AG10803 (cell line): ENCODE results near the gene ZNF394.
A peak's percentile ranks its signal among the peaks of the same experiment; 100 is the strongest.
"Not testable (repeated sequence)": the region's sequence is repeated elsewhere in the genome, so short reads cannot be mapped to it uniquely, and the experiment has no call there.

Source experiments
- DNase-seq: peaks from one replicate; pipeline ENCODE4 v3.0.0; 2010; ENCODE audit warnings: low read depth
- H3K4me3 ChIP-seq: 2 replicates; pipeline ENCODE4 v1.5.1; 2011; ENCODE audit warnings: mild to moderate bottlenecking, low read length, control low read depth
- TF ChIP-seq, protein P1 (sequence below): conservative IDR thresholded peaks from 2 replicates; pipeline ENCODE4 v1.5.1; 2011; ENCODE audit warnings: mild to moderate bottlenecking, low read length, control low read depth, inconsistent platforms

Gene ZNF394

DNA sequence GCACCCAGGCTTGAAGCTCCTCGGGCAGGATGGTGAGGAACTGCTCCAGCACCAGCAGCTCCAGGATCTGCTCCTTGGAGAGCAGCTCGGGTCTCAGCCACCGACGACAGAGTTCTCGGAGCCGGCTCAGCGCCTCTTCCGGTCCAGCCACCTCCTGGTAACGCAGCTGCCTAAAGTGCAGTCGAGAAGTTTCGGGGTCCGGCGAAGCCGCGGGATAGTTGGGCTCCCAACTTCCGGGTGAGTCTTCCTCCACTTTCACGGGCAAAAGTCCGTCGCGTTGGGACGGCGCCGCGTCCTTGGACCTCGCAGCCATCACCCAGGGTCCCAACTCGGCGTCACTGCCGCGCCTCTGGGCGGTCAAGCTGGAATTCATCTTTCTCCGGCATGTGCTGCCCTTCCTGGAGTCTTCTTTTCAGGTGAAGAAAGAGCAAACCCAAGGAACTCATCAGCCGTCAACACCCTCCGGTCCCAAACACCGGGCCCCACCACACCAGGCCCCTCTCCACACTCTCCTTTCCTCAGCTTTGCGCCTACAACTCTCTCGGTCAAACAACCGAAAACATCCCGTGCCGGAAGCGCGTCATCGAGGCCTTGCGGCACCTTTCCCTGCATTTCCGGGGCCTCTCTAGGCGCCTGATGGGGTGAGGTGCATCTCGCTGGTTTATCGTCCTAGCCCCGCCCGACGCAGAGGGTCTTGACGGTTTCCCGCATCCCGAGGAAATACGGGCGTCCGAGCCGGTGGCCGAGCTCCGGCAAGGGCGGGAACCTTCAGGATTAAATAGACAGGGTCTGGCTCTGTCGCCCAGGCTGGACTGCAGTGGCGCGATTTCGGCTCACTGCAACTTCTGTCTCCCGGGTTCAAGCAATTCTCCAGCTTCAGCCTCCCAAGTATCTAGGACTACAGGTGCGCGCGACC lies at the start of gene ZNF394:
ZNF394 (minus strand) TSS at position 561 of the 916 bp plus-strand sequence; CDS start at position 373, 188 bp downstream.
- TF ChIP-seq, protein P1, sequence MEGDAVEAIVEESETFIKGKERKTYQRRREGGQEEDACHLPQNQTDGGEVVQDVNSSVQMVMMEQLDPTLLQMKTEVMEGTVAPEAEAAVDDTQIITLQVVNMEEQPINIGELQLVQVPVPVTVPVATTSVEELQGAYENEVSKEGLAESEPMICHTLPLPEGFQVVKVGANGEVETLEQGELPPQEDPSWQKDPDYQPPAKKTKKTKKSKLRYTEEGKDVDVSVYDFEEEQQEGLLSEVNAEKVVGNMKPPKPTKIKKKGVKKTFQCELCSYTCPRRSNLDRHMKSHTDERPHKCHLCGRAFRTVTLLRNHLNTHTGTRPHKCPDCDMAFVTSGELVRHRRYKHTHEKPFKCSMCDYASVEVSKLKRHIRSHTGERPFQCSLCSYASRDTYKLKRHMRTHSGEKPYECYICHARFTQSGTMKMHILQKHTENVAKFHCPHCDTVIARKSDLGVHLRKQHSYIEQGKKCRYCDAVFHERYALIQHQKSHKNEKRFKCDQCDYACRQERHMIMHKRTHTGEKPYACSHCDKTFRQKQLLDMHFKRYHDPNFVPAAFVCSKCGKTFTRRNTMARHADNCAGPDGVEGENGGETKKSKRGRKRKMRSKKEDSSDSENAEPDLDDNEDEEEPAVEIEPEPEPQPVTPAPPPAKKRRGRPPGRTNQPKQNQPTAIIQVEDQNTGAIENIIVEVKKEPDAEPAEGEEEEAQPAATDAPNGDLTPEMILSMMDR = no peak; the same call in 1 of the 2 replicates
- DNase-seq = peak; percentile 89
- H3K4me3 ChIP-seq = peak within 1 kb of the TSS; percentile 78

DNA sequence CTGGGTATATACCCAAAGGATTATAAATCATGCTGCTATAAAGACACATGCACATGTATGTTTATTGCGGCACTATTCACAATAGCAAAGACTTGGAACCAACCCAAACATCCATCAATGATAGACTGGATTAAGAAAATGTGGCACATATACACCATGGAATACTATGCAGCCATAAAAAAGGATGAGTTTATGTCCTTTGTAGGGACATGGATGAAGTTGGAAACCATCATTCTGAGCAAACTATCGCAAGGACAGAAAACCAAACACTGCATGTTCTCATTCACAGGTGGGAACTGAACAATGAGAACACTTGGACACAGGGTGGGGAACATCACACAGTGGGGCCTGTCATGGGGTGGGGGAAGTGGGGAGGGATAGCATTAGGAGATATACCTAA lies 49.5 kb upstream of the ZNF394 start:
- H3K4me3 ChIP-seq, DNase-seq: not testable (repeated sequence)

DNA sequence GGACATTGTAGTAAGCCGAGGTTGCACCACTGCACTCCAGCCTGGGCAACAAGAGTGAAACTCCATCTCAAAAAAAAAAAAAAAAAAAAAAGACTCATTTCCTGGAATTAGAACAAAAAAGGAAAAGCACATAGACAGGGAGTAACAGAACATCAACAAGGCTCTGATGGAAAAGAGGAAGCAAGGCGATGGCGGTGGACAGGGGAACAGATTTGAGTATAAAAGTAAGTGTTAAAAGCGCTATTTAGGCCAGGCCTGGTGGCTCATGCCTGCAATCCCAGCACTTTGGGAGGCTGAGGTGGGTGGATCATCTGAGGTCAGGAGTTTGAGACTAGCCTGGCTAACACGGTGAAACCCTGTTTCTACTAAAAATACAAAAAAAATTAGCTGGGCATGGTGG lies 45.2 kb upstream of the ZNF394 start:
- DNase-seq, H3K4me3 ChIP-seq: not testable (repeated sequence)

DNA sequence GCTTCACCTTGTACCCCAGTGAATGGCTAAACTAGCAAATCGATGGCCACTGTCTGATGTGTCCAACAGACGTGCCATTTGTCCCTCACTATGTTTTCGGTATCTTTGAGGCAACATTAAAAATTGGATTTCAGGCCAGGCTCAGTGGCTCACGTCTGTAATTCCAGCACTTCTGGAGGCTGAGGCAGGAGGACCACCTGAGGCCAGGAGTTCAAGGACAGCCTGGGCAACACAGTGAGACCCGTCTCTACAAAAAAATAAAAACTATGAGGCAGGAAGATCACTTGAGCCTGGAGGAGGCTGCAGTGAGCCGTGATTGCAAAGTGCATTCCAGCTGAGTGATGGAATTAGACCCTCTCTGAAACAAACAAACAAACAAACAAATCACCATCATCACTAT lies 43.8 kb upstream of the ZNF394 start:
- TF ChIP-seq, protein P1 = no peak
- DNase-seq = no peak
- H3K4me3 ChIP-seq = no peak overlapping the region

GRCh38 chr7:99543081-99543671 lies 43.1 kb upstream of the ZNF394 start:
- H3K4me3 ChIP-seq = no peak overlapping the region
- TF ChIP-seq, protein P1 = no peak
- DNase-seq = no peak

DNA sequence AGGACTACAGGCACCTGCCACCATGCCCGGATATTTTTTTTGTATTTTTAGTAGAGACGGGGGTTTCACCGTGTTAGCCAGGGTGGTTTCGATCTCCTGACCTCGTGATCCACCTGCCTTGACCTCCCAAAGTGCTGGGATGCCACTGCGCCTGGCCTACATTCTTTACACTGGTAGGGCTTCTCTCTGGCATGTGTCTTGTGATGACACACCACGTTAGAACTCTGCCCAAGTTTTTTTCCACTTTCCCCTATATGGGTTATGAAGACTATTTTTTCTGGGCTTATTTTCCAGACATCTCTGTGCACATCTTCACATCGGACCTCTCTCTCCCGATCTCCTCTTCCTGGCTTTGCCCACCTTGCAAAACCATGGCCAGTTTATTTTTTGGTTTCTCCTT lies 41.1 kb upstream of the ZNF394 start:
- DNase-seq = no peak
- TF ChIP-seq, protein P1 = no peak

DNA sequence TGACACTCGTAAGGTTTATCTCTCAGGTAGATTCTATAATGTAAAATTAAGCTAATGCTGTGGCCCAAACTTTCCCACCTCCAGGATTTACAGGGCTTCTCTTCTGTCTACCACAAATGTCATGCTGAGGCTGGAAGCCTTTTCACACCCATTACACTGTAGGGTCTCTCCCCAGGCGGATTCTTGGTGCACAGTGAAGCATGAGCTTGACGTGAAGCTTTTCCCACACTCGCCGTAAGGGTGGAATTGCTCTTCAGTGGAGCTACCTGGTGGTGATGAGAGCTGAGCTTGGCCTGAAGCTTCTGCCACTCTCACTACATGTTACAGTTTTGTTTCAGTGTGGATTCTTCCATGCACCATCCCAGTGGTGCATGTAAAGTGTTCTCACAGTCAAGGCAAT lies 40.5 kb upstream of the ZNF394 start:
- no peak for DNase-seq
- no peak overlapping the region for H3K4me3 ChIP-seq
- TF ChIP-seq, protein P1 = no peak

More for the DNA sequence above, 41.1 kb upstream of the ZNF394 start:
- H3K4me3 ChIP-seq = no peak overlapping the region

DNA sequence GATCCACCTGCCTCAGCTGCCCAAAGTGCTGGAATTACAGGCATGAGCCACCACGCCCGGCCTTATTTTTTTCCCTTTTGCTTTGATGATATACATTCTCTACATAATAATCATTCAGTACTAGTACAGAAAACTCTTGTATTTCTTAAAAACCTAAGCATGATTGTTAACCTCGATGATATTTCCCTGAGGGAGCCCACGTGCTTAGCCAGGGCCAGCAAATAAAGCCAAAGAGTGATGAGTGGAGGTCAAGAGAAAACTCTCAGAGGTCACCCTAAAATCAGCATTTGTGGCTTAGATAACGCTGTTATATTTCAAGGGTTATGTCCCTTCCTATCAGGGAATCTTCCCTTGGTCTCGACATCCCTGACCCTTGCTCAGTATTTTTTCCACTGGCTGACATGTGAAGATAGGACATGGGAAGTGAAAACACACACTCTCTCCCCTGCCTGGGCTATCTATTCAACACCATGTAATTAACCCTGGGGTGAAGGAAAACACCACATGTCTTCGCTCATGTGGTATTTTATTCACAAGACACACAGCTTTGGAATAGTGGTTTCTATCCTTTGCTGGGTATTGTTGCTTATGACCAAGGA lies 39.2 kb upstream of the ZNF394 start:
- DNase-seq = no peak
- no peak overlapping the region for H3K4me3 ChIP-seq
- TF ChIP-seq, protein P1 = no peak
